GM21423 (cell line): Measurements from ENCODE around the gene XYLT1.
"Not testable (repeated sequence)": the region's sequence is repeated elsewhere in the genome, so short reads cannot be mapped to it uniquely, and the experiment has no call there.

Experiments
- ATAC-seq: cut with Tn5 transposase; IDR thresholded peaks from one replicate; pipeline ENCODE4 v1.9.1; 2021; ENCODE audit warnings: mild to moderate bottlenecking, moderate library complexity; ENCODE audit not compliant: unreplicated experiment

XYLT1 gene

GRCh38 chr16:17340804-17341203 lies 130.0 kb downstream of the XYLT1 start:
- ATAC-seq = no peak

GRCh38 chr16:17339764-17340541 lies 130.8 kb downstream of the XYLT1 start:
- ATAC-seq = no peak

- no peak for ATAC-seq
These were observed 132.5 kb downstream of the XYLT1 start for GRCh38 chr16:17338244-17338643.

GRCh38 chr16:17336530-17336900 lies 134.2 kb downstream of the XYLT1 start:
- no peak for ATAC-seq

GRCh38 chr16:17335826-17336529 lies 134.8 kb downstream of the XYLT1 start:
- ATAC-seq = no peak

- not testable (repeated sequence) for ATAC-seq
These were observed 135.4 kb downstream of the XYLT1 start for GRCh38 chr16:17335406-17335805.

GRCh38 chr16:17334096-17334495 lies 136.7 kb downstream of the XYLT1 start:
- ATAC-seq = no peak

GRCh38 chr16:17333229-17333628 lies 137.5 kb downstream of the XYLT1 start:
- ATAC-seq = no peak

GRCh38 chr16:17331991-17332390 lies 138.8 kb downstream of the XYLT1 start:
- no peak for ATAC-seq

GRCh38 chr16:17331071-17331607 lies 139.6 kb downstream of the XYLT1 start:
- no peak for ATAC-seq

GRCh38 chr16:17330044-17330443 lies 140.7 kb downstream of the XYLT1 start:
- ATAC-seq = no peak

- ATAC-seq = no peak
These were observed 141.4 kb downstream of the XYLT1 start for GRCh38 chr16:17329391-17329790.

- ATAC-seq = no peak
These were observed 141.8 kb downstream of the XYLT1 start for GRCh38 chr16:17328932-17329331.

- ATAC-seq = no peak
These were observed 143.0 kb downstream of the XYLT1 start for GRCh38 chr16:17327664-17328335.

GRCh38 chr16:17325476-17326143 lies 145.2 kb downstream of the XYLT1 start:
- ATAC-seq = no peak

GRCh38 chr16:17324451-17324850 lies 146.3 kb downstream of the XYLT1 start:
- ATAC-seq = no peak

- ATAC-seq = no peak
These were observed 147.6 kb downstream of the XYLT1 start for GRCh38 chr16:17323171-17323570.

GRCh38 chr16:17321824-17322223 lies 148.9 kb downstream of the XYLT1 start:
- no peak for ATAC-seq

- no peak for ATAC-seq
These were observed 150.8 kb downstream of the XYLT1 start for GRCh38 chr16:17320009-17320408.

GRCh38 chr16:17318238-17318637 lies 152.5 kb downstream of the XYLT1 start:
- no peak for ATAC-seq

- ATAC-seq = no peak
These were observed 154.8 kb downstream of the XYLT1 start for GRCh38 chr16:17316005-17316404.
